NCI-H2227 treated with DMSO at 0.1 percent for 48 hours (cell line): ENCODE measurements around the gene USP17L28.
"Not testable (repeated sequence)": the region's sequence is repeated elsewhere in the genome, so short reads cannot be mapped to it uniquely, and the experiment has no call there.

ENCODE experiments used
- DNase-seq: peaks from one replicate; lab custom pipeline; 2025; lab: John Stamatoyannopoulos, UW

Gene USP17L28

GRCh38 chr4:9348593-9348992 lies at the start of gene USP17L28:
TSS of gene USP17L28 (plus strand) at chr4:9348893. CDS start at chr4:9348893, 0 bp downstream.
- not testable (repeated sequence) for DNase-seq

- DNase-seq, result not testable (repeated sequence)
Measured at GRCh38 chr4:9324191-9324590, 24.5 kb upstream of the USP17L28 start.

- not testable (repeated sequence) for DNase-seq
Measured at GRCh38 chr4:9324865-9325264, 23.8 kb upstream of the USP17L28 start, which contains the start of gene USP17L24. TSS of gene USP17L24 (plus strand) at chr4:9325165. CDS start at chr4:9325165, 0 bp downstream.

- not testable (repeated sequence) for DNase-seq
Measured at GRCh38 chr4:9329611-9330010, 19.1 kb upstream of the USP17L28 start, which contains the start of gene USP17L25. TSS of gene USP17L25 (plus strand) at chr4:9329911. CDS start at chr4:9329911, 0 bp downstream.

- not testable (repeated sequence) for DNase-seq
Measured at GRCh38 chr4:9334358-9334757, 14.3 kb upstream of the USP17L28 start, which contains the start of gene USP17L26. TSS of gene USP17L26 (plus strand) at chr4:9334658. CDS start at chr4:9334658, 0 bp downstream.

GRCh38 chr4:9339103-9339502 lies 9.6 kb upstream of the USP17L28 start, which contains the start of gene USP17L5:
TSS of gene USP17L5 (plus strand) at chr4:9339403. CDS start at chr4:9339403, 0 bp downstream.
- not testable (repeated sequence) for DNase-seq

GRCh38 chr4:9343848-9344247 lies 4.8 kb upstream of the USP17L28 start, which contains the start of gene USP17L27:
TSS of gene USP17L27 (plus strand) at chr4:9344148. CDS start at chr4:9344148, 0 bp downstream.
- DNase-seq, result not testable (repeated sequence)

- not testable (repeated sequence) for DNase-seq
Measured at GRCh38 chr4:9350866-9351265, 2.2 kb downstream of the USP17L28 start.

GRCh38 chr4:9353338-9353737 lies 4.6 kb downstream of the USP17L28 start, which contains the start of gene USP17L29:
TSS of gene USP17L29 (plus strand) at chr4:9353638. CDS start at chr4:9353638, 0 bp downstream.
- DNase-seq, result not testable (repeated sequence)

GRCh38 chr4:9362829-9363228 lies 14.1 kb downstream of the USP17L28 start, which contains the start of gene USP17L30:
TSS of gene USP17L30 (plus strand) at chr4:9363129. CDS start at chr4:9363129, 0 bp downstream.
- not testable (repeated sequence) for DNase-seq

- DNase-seq, result not testable (repeated sequence)
Measured at GRCh38 chr4:9379881-9380280, 31.2 kb downstream of the USP17L28 start.

GRCh38 chr4:9381012-9381534 lies 32.4 kb downstream of the USP17L28 start:
- not testable (repeated sequence) for DNase-seq

- no peak for DNase-seq
Measured at GRCh38 chr4:9384126-9384525, 35.4 kb downstream of the USP17L28 start.

- not testable (repeated sequence) for DNase-seq
Measured at GRCh38 chr4:9389001-9389400, 40.3 kb downstream of the USP17L28 start.
